ENCODE results near the gene DGKD.

- TF ChIP-seq CTCF (IDR thresholded peaks at IDR 0.05; ENCODE audit: low read length) (no peak), EZH2 (optimal IDR thresholded peaks at IDR 0.05; ENCODE audit: low read depth, low read length) (no peak)
Measured at GRCh38 chr2:233497692-233498091, 143.4 kb downstream of the DGKD start.

Data from MM.1S (cell line).